Measurements from ENCODE around the gene WDR62. TPM values are rescaled to one million over a fixed set of nuclear protein-coding genes. Genes with fewer than 3 reads are reported as not detected.
"Not testable (repeated sequence)": the region's sequence is repeated elsewhere in the genome, so short reads cannot be mapped to it uniquely, and the experiment has no call there.

WDR62 gene
- total RNA-seq, 1 donor: 1.4 TPM

- TF ChIP-seq CTCF (IDR thresholded peaks at IDR 0.05; ENCODE audit: extremely low read depth, low read depth, low read length): no peak
- Histone ChIP-seq H3K27ac (ENCODE audit: low read depth, low read length) (no peak overlapping the region), H3K27me3 (ENCODE audit: insufficient read depth, low read length) (no peaks in the 10 kb centered on the region), H4K20me1 (ENCODE audit: insufficient read depth, low read length) (no peaks in the 10 kb centered on the region), H3K4me2 (ENCODE audit: insufficient read depth, low read length) (no peak overlapping the region), H3K79me2 (ENCODE audit: insufficient read depth, low read length) (no peaks in the 10 kb centered on the region), H3K4me3 (ENCODE audit: insufficient read depth, low read length) (no peak overlapping the region), H2AFZ (ENCODE audit: low read length) (no peak overlapping the region), H3K4me1 (ENCODE audit: insufficient read depth, low read length) (peaks cover 14% of the 10 kb centered on the region), H3K36me3 (ENCODE audit: insufficient read depth, low read length) (no peaks in the 10 kb centered on the region), H3K9me3 (ENCODE audit: low read depth, low read length) (no peaks in the 10 kb centered on the region)
- no peak for DNase-seq (ENCODE audit: insufficient read length, low spot score, missing footprints)
Measured at GRCh38 chr19:36040495-36040894, 14.2 kb upstream of the WDR62 start.

- not testable (repeated sequence) for DNase-seq (ENCODE audit: insufficient read length, low spot score, missing footprints); H3K4me2 ChIP-seq (ENCODE audit: insufficient read depth, low read length); H3K9me3 ChIP-seq (ENCODE audit: low read depth, low read length); H4K20me1 ChIP-seq (ENCODE audit: insufficient read depth, low read length); H3K36me3 ChIP-seq (ENCODE audit: insufficient read depth, low read length); H3K4me3 ChIP-seq (ENCODE audit: insufficient read depth, low read length); H3K27me3 ChIP-seq (ENCODE audit: insufficient read depth, low read length); H3K79me2 ChIP-seq (ENCODE audit: insufficient read depth, low read length)
- Histone ChIP-seq H2AFZ (ENCODE audit: low read length) (peak overlapping the region; percentile 78), H3K4me1 (ENCODE audit: insufficient read depth, low read length) (peaks cover 14% of the 10 kb centered on the region), H3K27ac (ENCODE audit: low read depth, low read length) (peak overlapping the region; percentile 60)
Measured at GRCh38 chr19:36041092-36041491, 13.6 kb upstream of the WDR62 start.

GRCh38 chr19:36041831-36042230 lies 12.9 kb upstream of the WDR62 start:
- Histone ChIP-seq H3K27ac (ENCODE audit: low read depth, low read length) (peak overlapping the region; percentile 60), H2AFZ (ENCODE audit: low read length) (peak overlapping the region; percentile 78), H3K79me2 (ENCODE audit: insufficient read depth, low read length) (no peaks in the 10 kb centered on the region), H3K4me2 (ENCODE audit: insufficient read depth, low read length) (peak overlapping the region; percentile 3), H3K4me3 (ENCODE audit: insufficient read depth, low read length) (no peak overlapping the region), H4K20me1 (ENCODE audit: insufficient read depth, low read length) (no peaks in the 10 kb centered on the region), H3K36me3 (ENCODE audit: insufficient read depth, low read length) (no peaks in the 10 kb centered on the region), H3K9me3 (ENCODE audit: low read depth, low read length) (no peaks in the 10 kb centered on the region), H3K4me1 (ENCODE audit: insufficient read depth, low read length) (peaks cover 14% of the 10 kb centered on the region), H3K27me3 (ENCODE audit: insufficient read depth, low read length) (no peaks in the 10 kb centered on the region)
- no peak for TF ChIP-seq CTCF (IDR thresholded peaks at IDR 0.05; ENCODE audit: extremely low read depth, low read depth, low read length)
- DNase-seq (ENCODE audit: insufficient read length, low spot score, missing footprints): no peak

- DNase-seq (ENCODE audit: insufficient read length, low spot score, missing footprints): no peak
- Histone ChIP-seq H3K27me3 (ENCODE audit: insufficient read depth, low read length) (no peaks in the 10 kb centered on the region), H3K4me3 (ENCODE audit: insufficient read depth, low read length) (no peak overlapping the region), H3K4me2 (ENCODE audit: insufficient read depth, low read length) (no peak overlapping the region), H4K20me1 (ENCODE audit: insufficient read depth, low read length) (no peaks in the 10 kb centered on the region), H2AFZ (ENCODE audit: low read length) (no peak overlapping the region), H3K9me3 (ENCODE audit: low read depth, low read length) (no peaks in the 10 kb centered on the region), H3K79me2 (ENCODE audit: insufficient read depth, low read length) (no peaks in the 10 kb centered on the region), H3K4me1 (ENCODE audit: insufficient read depth, low read length) (peaks cover 14% of the 10 kb centered on the region), H3K36me3 (ENCODE audit: insufficient read depth, low read length) (no peaks in the 10 kb centered on the region), H3K27ac (ENCODE audit: low read depth, low read length) (no peak overlapping the region)
- TF ChIP-seq CTCF (IDR thresholded peaks at IDR 0.05; ENCODE audit: extremely low read depth, low read depth, low read length): no peak
Measured at GRCh38 chr19:36043952-36044351, 10.7 kb upstream of the WDR62 start.
